ENCODE data around the gene UGGT2. TPM values are rescaled to one million over a fixed set of nuclear protein-coding genes. Genes with fewer than 3 reads are reported as not detected.

UGGT2 gene
- total RNA-seq, 2 experiments from 2014 or later, result 0.35 TPM; not detected in 1

DNA sequence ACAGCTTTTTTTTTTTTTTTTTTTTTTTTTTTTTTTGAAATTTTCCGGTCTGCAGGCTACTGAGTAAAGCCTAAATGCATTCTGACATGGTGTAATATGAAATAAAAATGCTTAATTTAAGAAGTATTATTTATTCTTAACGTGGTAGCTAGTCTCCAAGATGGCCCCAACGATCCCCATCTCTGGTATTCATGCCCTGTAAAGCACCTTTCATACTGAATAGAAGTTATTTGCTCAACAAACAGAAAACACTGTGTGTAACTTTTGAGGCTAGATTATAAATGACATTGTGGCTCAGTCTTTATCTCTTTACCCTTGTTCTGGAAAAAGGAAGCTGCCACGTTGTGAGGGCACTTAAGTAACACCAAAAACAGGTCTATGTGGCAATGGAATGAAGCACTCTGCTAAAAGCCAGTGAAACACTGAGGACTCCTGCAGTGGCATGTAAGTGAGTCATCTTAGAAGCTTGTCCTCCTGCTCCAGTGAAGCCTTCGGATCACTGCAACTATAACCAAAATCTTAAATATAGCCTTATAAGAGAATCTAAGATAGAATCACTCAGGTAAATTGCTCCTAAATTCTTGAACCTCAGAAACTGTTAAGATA lies 128.7 kb downstream of the UGGT2 start:
- ATAC-seq, result no peak
- Mint-ChIP-seq H3K27ac (no peak overlapping the region), H3K36me3 (no peaks in the 10 kb centered on the region), H3K4me3 (no peak overlapping the region), H3K4me1 (no peaks in the 10 kb centered on the region), H3K9me3 (ENCODE audit: low read depth) (peaks cover 2% of the 10 kb centered on the region), H3K27me3 (no peaks in the 10 kb centered on the region)
- CTCF ChIA-PET, result no interaction called here
- no peak for DNase-seq

- Mint-ChIP-seq H3K27me3 (no peaks in the 10 kb centered on the region), H3K36me3 (no peaks in the 10 kb centered on the region), H3K4me3 (no peak overlapping the region), H3K9me3 (ENCODE audit: low read depth) (no peaks in the 10 kb centered on the region), H3K27ac (no peak overlapping the region), H3K4me1 (no peaks in the 10 kb centered on the region)
- CTCF ChIA-PET, result no interaction called here
- ATAC-seq, result no peak
- no peak for DNase-seq
These were observed 131.7 kb downstream of the UGGT2 start for GRCh38 chr13:95921485-95921884.

GRCh38 chr13:95920485-95920884 lies 132.7 kb downstream of the UGGT2 start:
- Mint-ChIP-seq H3K27ac (no peak overlapping the region), H3K4me1 (no peaks in the 10 kb centered on the region), H3K9me3 (ENCODE audit: low read depth) (no peaks in the 10 kb centered on the region), H3K36me3 (no peaks in the 10 kb centered on the region), H3K27me3 (no peaks in the 10 kb centered on the region), H3K4me3 (no peak overlapping the region)
- DNase-seq (no peak), ATAC-seq (no peak)
- CTCF ChIA-PET, result no interaction called here

DNA sequence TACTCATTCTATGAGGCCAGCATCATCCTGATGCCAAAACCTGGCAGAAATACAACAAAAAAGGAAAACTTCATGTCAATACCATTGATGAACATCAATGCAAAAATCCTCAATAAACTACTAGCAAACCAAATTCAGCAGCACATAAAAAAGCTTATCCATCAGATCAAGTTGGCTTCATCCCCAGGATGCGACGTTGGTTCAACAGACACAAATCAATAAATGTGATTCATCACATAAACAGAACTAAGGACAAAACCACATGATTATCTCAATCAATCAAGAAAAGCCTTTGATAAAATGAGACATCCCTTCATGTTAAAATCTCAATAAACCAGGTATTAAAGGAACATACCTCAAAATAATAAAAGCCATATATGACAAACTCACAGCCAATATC lies 134.3 kb downstream of the UGGT2 start:
- ATAC-seq, result no peak
- H3K27me3 Mint-ChIP-seq, result no peaks in the 10 kb centered on the region
- no peak for DNase-seq
- H3K36me3 Mint-ChIP-seq, result no peaks in the 10 kb centered on the region
- H3K4me1 Mint-ChIP-seq, result no peaks in the 10 kb centered on the region
- no peak overlapping the region for H3K4me3 Mint-ChIP-seq
- CTCF ChIA-PET, result no interaction called here
- H3K27ac Mint-ChIP-seq, result no peak overlapping the region
- peaks cover 4% of the 10 kb centered on the region for H3K9me3 Mint-ChIP-seq (ENCODE audit: low read depth)

GRCh38 chr13:95914991-95915501 lies 138.2 kb downstream of the UGGT2 start:
- H3K4me3 Mint-ChIP-seq, result no peak overlapping the region

GRCh38 chr13:95906999-95907398 lies 146.2 kb downstream of the UGGT2 start:
- peaks cover 3% of the 10 kb centered on the region for H3K9me3 Mint-ChIP-seq (ENCODE audit: low read depth)
- no peaks in the 10 kb centered on the region for H3K27me3 Mint-ChIP-seq
- H3K27ac Mint-ChIP-seq, result no peak overlapping the region
- ATAC-seq (no peak), DNase-seq (no peak)
- H3K36me3 Mint-ChIP-seq, result no peaks in the 10 kb centered on the region
- H3K4me3 Mint-ChIP-seq, result no peak overlapping the region
- H3K4me1 Mint-ChIP-seq, result no peaks in the 10 kb centered on the region
- CTCF ChIA-PET, result no interaction called here

More at GRCh38 chr13:95914991-95915501, 138.2 kb downstream of the UGGT2 start:
- H3K4me1 Mint-ChIP-seq, result no peaks in the 10 kb centered on the region
- no peaks in the 10 kb centered on the region for H3K27me3 Mint-ChIP-seq
- CTCF ChIA-PET, result no interaction called here
- H3K9me3 Mint-ChIP-seq (ENCODE audit: low read depth), result peaks cover 4% of the 10 kb centered on the region
- no peak for DNase-seq
- no peaks in the 10 kb centered on the region for H3K36me3 Mint-ChIP-seq
- no peak for ATAC-seq
- no peak overlapping the region for H3K27ac Mint-ChIP-seq

DNA sequence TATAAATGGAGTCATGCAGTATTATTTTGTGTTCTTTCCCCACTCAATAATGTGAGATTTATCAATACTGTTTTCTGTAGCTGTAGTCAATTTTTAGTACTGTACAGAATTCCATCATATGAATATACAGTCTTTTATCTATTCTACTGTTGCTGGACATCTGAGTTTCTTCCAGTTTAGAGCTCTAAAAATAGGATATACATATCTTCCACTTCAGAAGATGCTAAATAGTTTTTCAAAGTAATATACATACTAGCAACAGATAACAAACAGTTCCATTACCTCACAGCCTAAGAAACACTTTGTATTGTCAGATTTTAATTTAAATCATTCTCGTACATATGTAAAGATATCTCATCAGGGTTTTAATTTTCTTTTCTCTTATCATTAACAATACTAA lies 149.6 kb downstream of the UGGT2 start:
- peaks cover 3% of the 10 kb centered on the region for H3K9me3 Mint-ChIP-seq (ENCODE audit: low read depth)
- no peaks in the 10 kb centered on the region for H3K4me1 Mint-ChIP-seq
- H3K27ac Mint-ChIP-seq, result no peak overlapping the region
- DNase-seq, result no peak
- no peaks in the 10 kb centered on the region for H3K27me3 Mint-ChIP-seq
- CTCF ChIA-PET, result no interaction called here
- H3K36me3 Mint-ChIP-seq, result no peaks in the 10 kb centered on the region
- no peak for ATAC-seq
- H3K4me3 Mint-ChIP-seq, result no peak overlapping the region

GRCh38 chr13:95902741-95903140 lies 150.5 kb downstream of the UGGT2 start:
- no peak for DNase-seq
- Mint-ChIP-seq H3K4me3 (no peak overlapping the region), H3K27me3 (no peaks in the 10 kb centered on the region), H3K36me3 (no peaks in the 10 kb centered on the region), H3K9me3 (ENCODE audit: low read depth) (peaks cover under 1% of the 10 kb centered on the region), H3K4me1 (no peaks in the 10 kb centered on the region), H3K27ac (no peak overlapping the region)
- CTCF ChIA-PET, result no interaction called here
- ATAC-seq, result no peak

- no peak overlapping the region for H3K27ac Mint-ChIP-seq
- no peaks in the 10 kb centered on the region for H3K36me3 Mint-ChIP-seq
- no peaks in the 10 kb centered on the region for H3K27me3 Mint-ChIP-seq
- H3K9me3 Mint-ChIP-seq (ENCODE audit: low read depth), result no peaks in the 10 kb centered on the region
- no peak overlapping the region for H3K4me3 Mint-ChIP-seq
- CTCF ChIA-PET, result no interaction called here
- DNase-seq, result no peak
- ATAC-seq, result no peak
- no peaks in the 10 kb centered on the region for H3K4me1 Mint-ChIP-seq
These were observed 154.9 kb downstream of the UGGT2 start for GRCh38 chr13:95898256-95898655.

DNA sequence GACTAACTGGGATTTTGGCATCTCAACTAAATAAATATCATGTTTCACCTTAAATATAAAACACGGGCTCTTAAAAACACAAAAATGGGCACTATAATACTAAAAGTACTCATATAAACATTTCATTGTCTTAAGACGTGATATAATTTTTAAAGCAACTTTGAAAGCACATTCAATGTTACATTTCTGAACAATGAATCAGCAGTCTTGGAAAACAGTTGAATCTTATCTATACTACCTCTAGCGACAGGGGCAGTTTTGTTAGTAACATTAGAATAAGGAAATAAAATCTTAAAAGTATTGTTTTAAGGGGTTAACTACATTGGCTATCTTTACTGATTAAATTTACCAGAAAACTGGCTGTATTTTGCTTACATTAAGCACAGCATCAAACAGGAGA lies 156.9 kb downstream of the UGGT2 start:
- ATAC-seq (no peak), DNase-seq (no peak)
- no peaks in the 10 kb centered on the region for H3K27me3 Mint-ChIP-seq
- no peaks in the 10 kb centered on the region for H3K36me3 Mint-ChIP-seq
- H3K9me3 Mint-ChIP-seq (ENCODE audit: low read depth), result no peaks in the 10 kb centered on the region
- no peak overlapping the region for H3K27ac Mint-ChIP-seq
- H3K4me3 Mint-ChIP-seq, result no peak overlapping the region
- CTCF ChIA-PET, result no interaction called here
- no peaks in the 10 kb centered on the region for H3K4me1 Mint-ChIP-seq

GRCh38 chr13:95893861-95894260 lies 159.3 kb downstream of the UGGT2 start:
- DNase-seq, result no peak
- H3K36me3 Mint-ChIP-seq, result no peaks in the 10 kb centered on the region
- H3K27me3 Mint-ChIP-seq, result no peaks in the 10 kb centered on the region
- no peak overlapping the region for H3K27ac Mint-ChIP-seq
- CTCF ChIA-PET, result no interaction called here
- no peak overlapping the region for H3K4me3 Mint-ChIP-seq
- no peaks in the 10 kb centered on the region for H3K9me3 Mint-ChIP-seq (ENCODE audit: low read depth)
- no peaks in the 10 kb centered on the region for H3K4me1 Mint-ChIP-seq
- no peak for ATAC-seq

- Mint-ChIP-seq H3K27ac (no peak overlapping the region), H3K4me3 (no peak overlapping the region), H3K9me3 (ENCODE audit: low read depth) (no peaks in the 10 kb centered on the region), H3K4me1 (no peaks in the 10 kb centered on the region), H3K27me3 (no peaks in the 10 kb centered on the region), H3K36me3 (no peaks in the 10 kb centered on the region)
- ATAC-seq (no peak), DNase-seq (no peak)
- CTCF ChIA-PET, result interaction anchor here (0.7 kb wide), 1 partner anchor 14 kb away, joined by 3 read pairs; no protein-coding TSS in a partner anchor
These were observed 171.1 kb downstream of the UGGT2 start for GRCh38 chr13:95882121-95882520.

DNA sequence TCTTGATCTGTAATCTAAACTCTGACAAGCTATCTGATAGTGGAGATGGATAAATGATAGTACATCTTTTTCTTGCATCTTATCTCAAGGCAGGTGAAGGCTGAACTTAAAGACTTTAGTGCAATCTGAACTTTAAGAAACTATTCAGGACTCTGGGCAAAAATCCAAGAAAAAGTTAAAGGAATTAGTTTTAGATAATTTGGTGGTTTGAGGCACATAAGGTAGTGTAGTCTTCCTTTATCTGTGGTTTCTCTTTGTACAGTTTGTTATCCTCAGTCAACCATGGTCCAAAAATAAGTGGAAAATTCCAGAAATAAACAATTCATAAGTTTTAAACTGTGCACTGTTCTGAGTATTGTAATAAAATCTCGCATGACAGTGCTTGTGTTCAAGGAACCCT lies 172.9 kb downstream of the UGGT2 start:
- DNase-seq (no peak), ATAC-seq (no peak)
- Mint-ChIP-seq H3K9me3 (ENCODE audit: low read depth) (no peaks in the 10 kb centered on the region), H3K4me1 (no peaks in the 10 kb centered on the region), H3K4me3 (no peak overlapping the region), H3K36me3 (no peaks in the 10 kb centered on the region), H3K27ac (no peak overlapping the region), H3K27me3 (no peaks in the 10 kb centered on the region)
- CTCF ChIA-PET, result no interaction called here

DNA sequence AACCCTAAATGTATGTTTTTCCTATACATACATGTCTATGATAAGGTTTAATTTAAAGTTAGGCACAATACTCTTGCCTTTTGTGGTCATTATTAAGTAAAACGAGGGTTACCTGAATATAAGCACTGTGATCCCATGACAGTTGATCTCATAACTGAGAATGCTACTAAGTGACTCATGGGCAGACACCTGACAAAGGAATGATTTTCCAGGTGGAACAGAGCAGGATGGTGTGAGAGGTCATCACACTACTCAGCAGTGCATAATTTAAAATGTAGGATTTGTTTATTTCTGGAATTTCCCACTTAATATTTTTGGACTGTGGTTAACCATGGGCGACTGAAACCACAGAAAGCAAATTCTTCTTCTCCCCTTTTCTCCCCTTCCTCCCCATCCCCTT lies 178.9 kb downstream of the UGGT2 start:
- DNase-seq (no peak), ATAC-seq (no peak)
- Mint-ChIP-seq H3K4me1 (no peaks in the 10 kb centered on the region), H3K9me3 (ENCODE audit: low read depth) (no peaks in the 10 kb centered on the region), H3K4me3 (no peak overlapping the region), H3K27me3 (no peaks in the 10 kb centered on the region), H3K36me3 (no peaks in the 10 kb centered on the region), H3K27ac (no peak overlapping the region)
- CTCF ChIA-PET, result no interaction called here

DNA sequence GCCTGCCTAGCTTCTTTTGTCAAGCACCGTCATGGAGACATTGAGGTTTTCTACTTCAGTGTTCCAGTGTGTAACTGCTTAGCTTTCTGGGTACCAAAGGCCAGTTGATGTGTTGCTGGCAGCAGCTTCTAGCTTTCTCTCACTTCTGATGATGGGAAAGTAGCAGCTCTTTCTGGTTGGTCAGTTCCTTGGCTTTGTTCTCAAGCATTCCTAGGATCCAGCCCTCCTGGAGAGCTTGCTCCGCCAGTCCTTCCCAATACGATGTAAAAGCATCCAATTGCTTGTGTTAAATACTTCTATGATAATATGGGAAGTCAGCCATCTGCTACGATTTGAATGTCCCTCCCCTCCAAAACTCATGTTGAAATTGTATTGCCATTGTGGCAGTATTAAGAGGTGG lies 182.8 kb downstream of the UGGT2 start:
- H3K27me3 Mint-ChIP-seq, result no peaks in the 10 kb centered on the region
- no peak overlapping the region for H3K27ac Mint-ChIP-seq
- CTCF ChIA-PET, result no interaction called here
- no peak for DNase-seq
- ATAC-seq, result no peak
- no peaks in the 10 kb centered on the region for H3K36me3 Mint-ChIP-seq
- no peaks in the 10 kb centered on the region for H3K9me3 Mint-ChIP-seq (ENCODE audit: low read depth)
- no peaks in the 10 kb centered on the region for H3K4me1 Mint-ChIP-seq
- H3K4me3 Mint-ChIP-seq, result no peak overlapping the region
